Upper lobe of right lung (tissue), 1 donor: ENCODE results near the gene FABP6. TPM values are rescaled to one million over a fixed set of nuclear protein-coding genes. Genes with fewer than 3 reads are reported as not detected.
A peak's percentile ranks its signal among the peaks of the same experiment; 100 is the strongest.

ENCODE experiments used
- ATAC-seq: fragments of 200-7000 bp; cut with Tn5 transposase; one replicate; pipeline ENCODE4 v1.9.1; 2020; ENCODE audit warnings: mild to moderate bottlenecking, moderate library complexity
- DNase-seq: peaks from one replicate; pipeline ENCODE4 v3.0.0-alpha.2; 2020
- H3K27ac ChIP-seq: fragments of 200-600 bp; one replicate; pipeline ENCODE4 v1.8.0; 2022
- H3K27me3 ChIP-seq: fragments of 200-600 bp; one replicate; pipeline ENCODE4 v1.8.0; 2022; ENCODE audit warnings: mild to moderate bottlenecking
- H3K36me3 ChIP-seq: fragments of 200-600 bp; one replicate; pipeline ENCODE4 v1.8.0; 2022
- H3K4me1 ChIP-seq: fragments of 200-600 bp; one replicate; pipeline ENCODE4 v1.8.0; 2022
- H3K4me3 ChIP-seq: fragments of 200-600 bp; one replicate; pipeline ENCODE4 v1.8.0; 2022; ENCODE audit warnings: mild to moderate bottlenecking
- H3K9me3 ChIP-seq: fragments of 200-600 bp; one replicate; pipeline ENCODE4 v1.8.0; 2022
- CTCF ChIP-seq: fragments of 200-600 bp; IDR thresholded peaks from one replicate; pipeline ENCODE4 v1.8.0; 2022; ENCODE audit warnings: antibody characterized with exemption
- intact Hi-C: fragments of 100-400 bp; cut with DNase I; formaldehyde crosslinking; loops from one replicate; pipeline ENCODE4 v1.11.0; 2022
- total RNA-seq: library from RNA; stranded (reverse); fragmentation: NEBNext Ultra II Directional; extraction: Animal tissue kit (Norgen Biotek cat#: 25700); gene quantifications from one replicate; pipeline ENCODE4 v1.2.1, GENCODE V29; 2021
- donor health status: DM: no; HTN: yes; CAD: no; lungs with severe emphysema.

Gene FABP6
- total RNA-seq, 1 donor from 2014 or later, result not detected

GRCh38 chr5:160271396-160271795 is 42.1 kb downstream of the FABP6 start:
- no peak for TF ChIP-seq CTCF
- H3K9me3 ChIP-seq, result no peaks in the 10 kb centered on the region
- DNase-seq (no peak), ATAC-seq (peak; percentile 58)
- H3K27me3 ChIP-seq, result no peaks in the 10 kb centered on the region
- no peak overlapping the region for H3K4me3 ChIP-seq
- H3K4me1 ChIP-seq, result peaks cover 40% of the 10 kb centered on the region
- H3K27ac ChIP-seq, result peak overlapping the region; percentile 66
- intact Hi-C loops, result no loop called here
- H3K36me3 ChIP-seq, result no peaks in the 10 kb centered on the region

DNA sequence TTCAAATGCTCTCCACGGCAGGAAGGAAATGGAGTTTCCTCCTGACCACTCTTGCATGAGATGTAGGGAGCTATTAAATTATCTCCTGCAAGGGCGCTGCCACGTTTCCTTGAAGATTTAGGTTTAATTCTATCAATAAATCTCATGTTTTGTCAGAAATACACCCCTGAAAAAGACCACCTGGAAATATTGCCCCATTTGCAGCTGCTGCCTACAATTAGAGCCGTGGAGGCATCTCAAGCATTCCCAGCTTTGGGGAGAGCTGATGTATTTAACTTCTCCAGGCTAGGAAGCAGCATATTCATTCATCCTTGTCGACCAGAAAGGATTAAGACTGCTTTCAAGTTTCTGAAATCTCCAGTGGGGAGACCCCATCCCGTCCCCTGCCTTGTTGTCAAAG is 42.5 kb downstream of the FABP6 start:
- Histone ChIP-seq H3K27ac (peak overlapping the region; percentile 66), H3K9me3 (no peaks in the 10 kb centered on the region), H3K27me3 (no peaks in the 10 kb centered on the region), H3K4me3 (no peak overlapping the region), H3K4me1 (peaks cover 40% of the 10 kb centered on the region), H3K36me3 (no peaks in the 10 kb centered on the region)
- DNase-seq, result no peak
- ATAC-seq, result no peak
- intact Hi-C loops, result no loop called here
- no peak for TF ChIP-seq CTCF

DNA sequence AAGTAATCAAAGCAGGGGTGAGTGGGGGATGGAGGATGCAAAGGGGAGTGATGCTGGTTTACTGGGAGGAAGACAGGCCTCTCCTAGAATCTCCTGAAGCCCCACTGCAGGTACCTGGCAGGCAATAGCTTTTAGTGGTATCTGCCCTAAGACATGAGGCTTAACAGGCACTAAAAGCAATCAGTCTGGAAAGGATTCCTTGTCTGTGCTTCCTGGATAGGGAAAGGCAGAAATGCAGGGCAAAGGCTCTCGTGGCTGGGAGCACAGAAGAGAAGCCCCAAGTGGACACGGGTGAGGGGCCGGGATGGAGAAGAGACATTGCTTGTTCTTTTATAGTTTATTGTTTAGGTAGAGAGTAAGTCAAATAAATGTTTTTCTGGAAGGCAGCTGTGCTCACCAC is 43.0 kb downstream of the FABP6 start:
- H3K9me3 ChIP-seq, result no peaks in the 10 kb centered on the region
- H3K27me3 ChIP-seq, result no peaks in the 10 kb centered on the region
- DNase-seq, result no peak
- no peak for TF ChIP-seq CTCF
- H3K4me1 ChIP-seq, result peaks cover 40% of the 10 kb centered on the region
- no peak overlapping the region for H3K4me3 ChIP-seq
- no peak for ATAC-seq
- intact Hi-C loops, result no loop called here
- no peaks in the 10 kb centered on the region for H3K36me3 ChIP-seq
- no peak overlapping the region for H3K27ac ChIP-seq

DNA sequence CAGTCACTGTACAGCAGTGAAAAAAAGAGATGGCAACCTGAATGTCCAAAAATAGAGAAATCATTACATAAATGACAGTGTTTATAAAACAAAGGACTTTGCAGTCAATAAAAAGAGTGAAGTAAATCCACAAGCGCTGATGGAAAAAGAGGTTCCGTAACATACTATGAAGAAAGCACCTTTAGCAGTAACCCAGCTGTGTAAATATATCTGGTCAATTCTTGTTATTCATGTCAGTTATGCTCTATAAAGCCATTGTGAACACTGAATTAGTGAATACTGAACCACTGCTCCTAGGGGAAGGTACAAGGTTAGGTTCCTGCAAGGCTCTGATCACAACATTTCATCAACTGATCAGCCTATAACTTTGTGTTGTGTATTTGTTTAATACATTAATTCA is 43.6 kb downstream of the FABP6 start:
- Histone ChIP-seq H3K27me3 (no peaks in the 10 kb centered on the region), H3K9me3 (no peaks in the 10 kb centered on the region), H3K36me3 (no peaks in the 10 kb centered on the region), H3K27ac (no peak overlapping the region), H3K4me3 (no peak overlapping the region), H3K4me1 (peaks cover 40% of the 10 kb centered on the region)
- ATAC-seq (no peak), DNase-seq (no peak)
- no peak for TF ChIP-seq CTCF
- intact Hi-C loops, result no loop called here

DNA sequence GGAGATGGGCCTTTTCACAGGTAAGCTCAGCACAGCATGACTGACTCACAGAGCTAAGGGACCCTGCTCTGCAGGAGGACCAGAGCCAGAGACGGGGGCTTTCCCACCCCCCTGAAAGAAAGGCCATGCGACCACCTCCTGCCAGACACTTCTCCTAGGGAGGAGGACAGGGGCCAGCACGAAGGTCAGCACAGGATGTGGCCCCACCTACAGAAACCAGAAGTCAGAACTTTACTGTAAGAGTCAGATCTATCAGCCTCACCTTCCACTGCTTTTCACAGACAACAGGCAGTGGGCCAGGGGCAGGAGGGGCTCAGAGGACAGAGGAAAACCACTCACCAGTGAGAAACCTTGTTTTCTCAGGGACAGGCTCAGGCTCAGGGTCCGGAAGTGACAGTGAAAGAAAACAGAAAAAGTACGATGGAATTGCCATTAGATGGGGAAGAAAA is 45.2 kb downstream of the FABP6 start:
- no peak overlapping the region for H3K4me3 ChIP-seq
- H3K36me3 ChIP-seq, result no peaks in the 10 kb centered on the region
- no peaks in the 10 kb centered on the region for H3K9me3 ChIP-seq
- H3K27ac ChIP-seq, result no peak overlapping the region
- no peaks in the 10 kb centered on the region for H3K27me3 ChIP-seq
- ATAC-seq, result no peak
- TF ChIP-seq CTCF, result no peak
- DNase-seq, result peak; percentile 41
- H3K4me1 ChIP-seq, result peaks cover 26% of the 10 kb centered on the region
- intact Hi-C loops, result no loop called here

GRCh38 chr5:160278343-160278742 is 49.0 kb downstream of the FABP6 start:
- Histone ChIP-seq H3K27ac (no peak overlapping the region), H3K4me3 (no peak overlapping the region), H3K27me3 (no peaks in the 10 kb centered on the region), H3K4me1 (peaks cover 3% of the 10 kb centered on the region), H3K9me3 (no peaks in the 10 kb centered on the region), H3K36me3 (no peaks in the 10 kb centered on the region)
- no peak for ATAC-seq
- DNase-seq, result no peak
- intact Hi-C loops, result no loop called here
- TF ChIP-seq CTCF, result no peak
